Bronchial epithelial cell (primary cell): ENCODE measurements around the gene RNF157. TPM values are rescaled to one million over a fixed set of nuclear protein-coding genes. Genes with fewer than 3 reads are reported as not detected.

Source experiments
- DNase-seq: peaks from one replicate; pipeline ENCODE4 v3.0.0-alpha.2; 2010; ENCODE audit warnings: low read depth
- FAIRE-seq: peaks from 2 replicates; lab custom pipeline; 2011; peaks lifted over from hg19 to GRCh38; lab: Jason Lieb, UNC
- H3K27me3 ChIP-seq: 2 replicates; pipeline ENCODE4 v1.5.1; 2011; ENCODE audit warnings: low read length; ENCODE audit not compliant: control insufficient read depth, insufficient read depth
- H3K36me3 ChIP-seq: 2 replicates; pipeline ENCODE4 v1.5.1; 2011; ENCODE audit warnings: low read length; ENCODE audit not compliant: control insufficient read depth, insufficient read depth
- H3K4me3 ChIP-seq: 2 replicates; pipeline ENCODE4 v1.5.1; 2011; ENCODE audit warnings: mild to moderate bottlenecking, low read depth, low read length, control low read depth
- total RNA-seq: library from RNA; depleted of rRNA; stranded (reverse); fragments of >200 nt; gene quantifications from 2 replicates; pipeline ENCODE4 v1.2.1, GENCODE V29; 2014
- TF ChIP-seq, protein P1 (sequence below): IDR thresholded peaks from 2 replicates; pipeline ENCODE4 v1.5.1; 2011; ENCODE audit warnings: mild to moderate bottlenecking, moderate library complexity, low read length, control low read depth, inconsistent platforms; ENCODE audit not compliant: insufficient read depth, severe bottlenecking

The RNF157 gene
- total RNA-seq, 1 donor from 2014 or later, result not detected

DNA sequence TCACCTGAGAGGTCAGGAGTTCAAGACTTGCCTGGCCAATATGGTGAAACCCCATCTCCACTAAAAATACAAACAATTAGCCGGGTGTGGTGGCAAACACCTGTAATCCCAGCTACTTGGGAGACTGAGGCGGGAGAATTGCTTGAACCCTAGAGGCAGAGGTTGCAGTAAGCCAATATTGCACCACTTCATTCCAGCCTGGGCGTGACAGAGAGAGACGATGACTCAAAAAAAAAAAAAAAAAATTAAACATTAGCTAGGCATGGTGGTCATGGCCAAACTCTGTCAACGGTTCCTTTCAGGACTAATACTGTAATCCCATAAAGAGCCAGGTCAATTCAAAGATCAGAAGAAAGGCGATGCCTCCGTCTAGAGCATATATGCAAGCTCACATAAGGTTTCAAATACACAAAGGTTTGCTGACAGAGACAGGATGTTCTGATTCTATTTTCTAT, 2.4 kb downstream of the RNF157 start:
- DNase-seq (peak; percentile 54), FAIRE-seq (no peak)
- no peaks in the 10 kb centered on the region for H3K36me3 ChIP-seq
- TF ChIP-seq, protein P1, sequence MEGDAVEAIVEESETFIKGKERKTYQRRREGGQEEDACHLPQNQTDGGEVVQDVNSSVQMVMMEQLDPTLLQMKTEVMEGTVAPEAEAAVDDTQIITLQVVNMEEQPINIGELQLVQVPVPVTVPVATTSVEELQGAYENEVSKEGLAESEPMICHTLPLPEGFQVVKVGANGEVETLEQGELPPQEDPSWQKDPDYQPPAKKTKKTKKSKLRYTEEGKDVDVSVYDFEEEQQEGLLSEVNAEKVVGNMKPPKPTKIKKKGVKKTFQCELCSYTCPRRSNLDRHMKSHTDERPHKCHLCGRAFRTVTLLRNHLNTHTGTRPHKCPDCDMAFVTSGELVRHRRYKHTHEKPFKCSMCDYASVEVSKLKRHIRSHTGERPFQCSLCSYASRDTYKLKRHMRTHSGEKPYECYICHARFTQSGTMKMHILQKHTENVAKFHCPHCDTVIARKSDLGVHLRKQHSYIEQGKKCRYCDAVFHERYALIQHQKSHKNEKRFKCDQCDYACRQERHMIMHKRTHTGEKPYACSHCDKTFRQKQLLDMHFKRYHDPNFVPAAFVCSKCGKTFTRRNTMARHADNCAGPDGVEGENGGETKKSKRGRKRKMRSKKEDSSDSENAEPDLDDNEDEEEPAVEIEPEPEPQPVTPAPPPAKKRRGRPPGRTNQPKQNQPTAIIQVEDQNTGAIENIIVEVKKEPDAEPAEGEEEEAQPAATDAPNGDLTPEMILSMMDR, result no peak
- H3K4me3 ChIP-seq, result no peak overlapping the region
- peaks cover 21% of the 10 kb centered on the region for H3K27me3 ChIP-seq

GRCh38 chr17:76236603-76237002, 3.7 kb downstream of the RNF157 start:
- no peaks in the 10 kb centered on the region for H3K36me3 ChIP-seq
- TF ChIP-seq, protein P1, result no peak
- H3K4me3 ChIP-seq, result no peak overlapping the region
- no peak for FAIRE-seq
- H3K27me3 ChIP-seq, result peaks cover 14% of the 10 kb centered on the region
- DNase-seq, result no peak

- Histone ChIP-seq H3K27me3 (peaks cover 7% of the 10 kb centered on the region), H3K4me3 (no peak overlapping the region), H3K36me3 (no peaks in the 10 kb centered on the region)
- TF ChIP-seq, protein P1, result no peak
- DNase-seq (no peak), FAIRE-seq (no peak)
These were observed 4.4 kb downstream of the RNF157 start for GRCh38 chr17:76235883-76236282.

DNA sequence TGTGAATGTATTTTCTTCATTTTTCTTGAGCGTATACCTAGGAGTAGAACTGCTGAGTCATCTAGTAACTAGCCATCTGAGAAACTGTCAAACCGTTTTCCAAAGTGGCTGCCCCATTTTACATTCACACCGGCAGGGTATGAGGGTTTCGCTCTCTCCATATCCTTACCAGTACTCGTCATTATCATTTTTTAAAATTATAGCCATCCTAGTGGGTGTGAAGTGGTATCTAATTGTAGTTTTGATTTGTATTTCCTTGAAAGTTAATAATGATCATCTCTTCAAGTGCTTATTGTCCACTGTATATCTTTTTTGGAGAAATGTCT, 6.0 kb downstream of the RNF157 start:
- no peaks in the 10 kb centered on the region for H3K36me3 ChIP-seq
- H3K4me3 ChIP-seq, result no peak overlapping the region
- TF ChIP-seq, protein P1, result no peak
- peaks cover 4% of the 10 kb centered on the region for H3K27me3 ChIP-seq
- DNase-seq (no peak), FAIRE-seq (no peak)

- FAIRE-seq (no peak), DNase-seq (no peak)
- Histone ChIP-seq H3K27me3 (peaks cover 2% of the 10 kb centered on the region), H3K36me3 (no peaks in the 10 kb centered on the region), H3K4me3 (no peak overlapping the region)
- TF ChIP-seq, protein P1, result no peak
These were observed 6.5 kb downstream of the RNF157 start for GRCh38 chr17:76233588-76234353.
